IMR-90 (cell line): ENCODE measurements around the gene SFSWAP. TPM values are rescaled to one million over a fixed set of nuclear protein-coding genes. Genes with fewer than 3 reads are reported as not detected.

ENCODE experiments used
- ATAC-seq: fragments of 200-7000 bp; cut with Tn5 transposase; 2 replicates; pipeline ENCODE4 v1.9.1; 2020; ENCODE audit warnings: low read depth, mild to moderate bottlenecking, moderate library complexity
- BruUV-seq: library from RNA; stranded (reverse); fragments of 400-500 nt; replicated peaks from 2 replicates; lab custom pipeline; 2021; lab: Mats Ljungman, UMichigan
- CTCF ChIA-PET: fragments of 300-600 bp; formaldehyde crosslinking; extraction: SDS; loops from one replicate; lab custom pipeline; 2021; ENCODE audit warnings: antibody characterized with exemption; lab: Yijun Ruan, JAX
- POLR2A ChIA-PET: fragments of 300-600 bp; sonication (Branson Sonifier 250); formaldehyde crosslinking; loops from one replicate; lab custom pipeline; 2022; ENCODE audit warnings: antibody characterized with exemption; ENCODE audit not compliant: unreplicated experiment; lab: Charles Lee
- DNase-seq: peaks from one replicate; pipeline ENCODE4 v3.0.0; 2013
- H2AFZ ChIP-seq: replicated peaks from 2 replicates; pipeline ENCODE3; 2013; ENCODE audit warnings: low read length, mild to moderate bottlenecking; ENCODE audit not compliant: poor library complexity
- H2AK5ac ChIP-seq: 2 replicates; pipeline ENCODE4 v1.6.1; 2013; ENCODE audit warnings: low read depth, low read length, inconsistent platforms
- H2AK9ac ChIP-seq: replicated peaks from 2 replicates; pipeline ENCODE3; 2013; ENCODE audit warnings: mild to moderate bottlenecking, low read depth, low read length, moderate library complexity; ENCODE audit not compliant: poor library complexity
- H2BK120ac ChIP-seq: 2 replicates; pipeline ENCODE4 v1.6.1; 2013; ENCODE audit warnings: low read depth, low read length, inconsistent platforms
- H2BK15ac ChIP-seq: 3 replicates; pipeline ENCODE4 v1.6.1; 2013; ENCODE audit warnings: low read depth, low read length, inconsistent platforms
- H2BK20ac ChIP-seq: 2 replicates; pipeline ENCODE4 v1.6.1; 2013; ENCODE audit warnings: low read depth, mild to moderate bottlenecking, inconsistent platforms, low read length, moderate library complexity
- H2BK5ac ChIP-seq: 2 replicates; pipeline ENCODE4 v1.6.1; 2013; ENCODE audit warnings: mild to moderate bottlenecking, low read depth, low read length, inconsistent platforms; ENCODE audit not compliant: poor library complexity, severe bottlenecking
- H3K14ac ChIP-seq: replicated peaks from 2 replicates; pipeline ENCODE4 v1.6.1; 2013; ENCODE audit warnings: low read depth, low read length, inconsistent platforms
- H3K18ac ChIP-seq: 2 replicates; pipeline ENCODE4 v1.6.1; 2013; ENCODE audit warnings: low read depth, low read length, control low read depth
- H3K23ac ChIP-seq: 2 replicates; pipeline ENCODE4 v1.6.1; 2013; ENCODE audit warnings: low read depth, low read length, inconsistent platforms
- H3K27ac ChIP-seq: 2 replicates; pipeline ENCODE4 v1.5.1; 2013; ENCODE audit warnings: mild to moderate bottlenecking, control low read depth, low read length; ENCODE audit not compliant: insufficient read depth
- H3K27me3 ChIP-seq: 2 replicates; pipeline ENCODE4 v1.6.1; 2013; ENCODE audit warnings: low read length; ENCODE audit not compliant: control insufficient read depth, insufficient read depth
- H3K36me3 ChIP-seq: 2 replicates; pipeline ENCODE4 v1.6.1; 2013; ENCODE audit warnings: low read length, mixed read lengths; ENCODE audit not compliant: control insufficient read depth, insufficient read depth
- H3K4ac ChIP-seq: 2 replicates; pipeline ENCODE4 v1.6.1; 2013; ENCODE audit warnings: low read depth, low read length, inconsistent platforms
- H3K4me1 ChIP-seq: 2 replicates; pipeline ENCODE4 v1.6.1; 2013; ENCODE audit warnings: low read length, mixed read lengths; ENCODE audit not compliant: control insufficient read depth, insufficient read depth
- H3K4me2 ChIP-seq: 2 replicates; pipeline ENCODE4 v1.6.1; 2013; ENCODE audit warnings: low read depth, mild to moderate bottlenecking, control low read depth, low read length, moderate library complexity
- H3K4me3 ChIP-seq: 2 replicates; pipeline ENCODE4 v1.5.1; 2013; ENCODE audit warnings: low read depth, mild to moderate bottlenecking, control low read depth, low read length, moderate library complexity; ENCODE audit not compliant: insufficient read depth
- H3K56ac ChIP-seq: 2 replicates; pipeline ENCODE4 v1.6.1; 2013; ENCODE audit warnings: low read length, inconsistent platforms; ENCODE audit not compliant: insufficient read depth; ENCODE audit errors: extremely low read depth
- H3K79me1 ChIP-seq, 2 experiments: 2 replicates each; pipeline ENCODE4 v1.6.1; 2013; ENCODE audit warnings: low read length in 2 of 2, inconsistent platforms in 1 of 2, low read depth in 1 of 2
- H3K9ac ChIP-seq: 2 replicates; pipeline ENCODE4 v1.6.1; 2013; ENCODE audit warnings: low read depth, low read length, control low read depth
- H3K9me1 ChIP-seq: 2 replicates; pipeline ENCODE4 v1.6.1; 2013; ENCODE audit warnings: low read length, inconsistent platforms; ENCODE audit not compliant: insufficient read depth
- H3K9me3 ChIP-seq: 2 replicates; pipeline ENCODE4 v1.6.1; 2013; ENCODE audit warnings: low read length; ENCODE audit not compliant: control insufficient read depth, insufficient read depth
- H4K20me1 ChIP-seq: 2 replicates; pipeline ENCODE4 v1.6.1; 2013; ENCODE audit warnings: low read length, inconsistent platforms; ENCODE audit not compliant: insufficient read depth
- H4K5ac ChIP-seq: 2 replicates; pipeline ENCODE4 v1.6.1; 2013; ENCODE audit warnings: mild to moderate bottlenecking, low read depth, low read length, control low read depth
- H4K8ac ChIP-seq, 2 experiments: 2 replicates each; pipeline ENCODE4 v1.6.1; 2013; ENCODE audit warnings: low read depth in 2 of 2, low read length in 2 of 2, control low read depth in 1 of 2, inconsistent platforms in 1 of 2
- H4K91ac ChIP-seq: 2 replicates; pipeline ENCODE4 v1.6.1; 2013; ENCODE audit warnings: low read depth, low read length, inconsistent platforms; ENCODE audit not compliant: insufficient read depth
- BHLHE40 ChIP-seq: fragments of 150-350 bp; IDR thresholded peaks from 2 replicates; pipeline ENCODE4 v1.6.1; 2016; ENCODE audit warnings: mild to moderate bottlenecking, low read depth, low read length
- CEBPB ChIP-seq: IDR thresholded peaks from 2 replicates; pipeline ENCODE4 v1.6.1; 2012; ENCODE audit warnings: low read depth, low read length, improper control_type of control experiment
- CHD1 ChIP-seq: IDR thresholded peaks from 2 replicates; pipeline ENCODE4 v1.6.1; 2012; ENCODE audit warnings: low read depth, low read length, improper control_type of control experiment
- CTCF ChIP-seq: conservative IDR thresholded peaks from 2 replicates; pipeline ENCODE4 v1.5.1; 2012; ENCODE audit warnings: mild to moderate bottlenecking, low read depth, low read length, improper control_type of control experiment
- ELK1 ChIP-seq: fragments of 150-350 bp; IDR thresholded peaks from 2 replicates; pipeline ENCODE4 v1.6.1; 2016; ENCODE audit warnings: low read depth, mild to moderate bottlenecking, low read length, moderate library complexity, borderline replicate concordance
- FOS ChIP-seq: fragments of 150-350 bp; IDR thresholded peaks from 2 replicates; pipeline ENCODE4 v1.6.1; 2016; ENCODE audit warnings: low read depth, low read length
- MAFK ChIP-seq: IDR thresholded peaks from 2 replicates; pipeline ENCODE4 v1.6.1; 2012; ENCODE audit warnings: low read depth, low read length, improper control_type of control experiment
- MAZ ChIP-seq: IDR thresholded peaks from 2 replicates; pipeline ENCODE4 v1.6.1; 2012; ENCODE audit warnings: low read depth, mild to moderate bottlenecking, low read length, improper control_type of control experiment, moderate library complexity, borderline replicate concordance
- MXI1 ChIP-seq: IDR thresholded peaks from 2 replicates; pipeline ENCODE4 v1.6.1; 2012; ENCODE audit warnings: low read depth, mild to moderate bottlenecking, low read length, moderate library complexity, borderline replicate concordance
- NFE2L2 ChIP-seq: fragments of 150-350 bp; IDR thresholded peaks from 2 replicates; pipeline ENCODE4 v1.6.1; 2016; ENCODE audit warnings: low read depth, mild to moderate bottlenecking, low read length
- POLR2A ChIP-seq: IDR thresholded peaks from 2 replicates; pipeline ENCODE4 v1.6.1; 2012; ENCODE audit warnings: mild to moderate bottlenecking, low read depth, low read length
- RAD21 ChIP-seq: IDR thresholded peaks from 2 replicates; pipeline ENCODE4 v1.6.1; 2012; ENCODE audit warnings: low read length, improper control_type of control experiment
- RCOR1 ChIP-seq: IDR thresholded peaks from 2 replicates; pipeline ENCODE4 v1.6.1; 2012; ENCODE audit warnings: mild to moderate bottlenecking, low read length, improper control_type of control experiment; ENCODE audit not compliant: insufficient replicate concordance
- RFX5 ChIP-seq: IDR thresholded peaks from 2 replicates; pipeline ENCODE4 v1.8.0; 2012; ENCODE audit warnings: low read depth, mild to moderate bottlenecking, low read length, moderate library complexity
- SMC3 ChIP-seq: fragments of 150-350 bp; IDR thresholded peaks from 2 replicates; pipeline ENCODE4 v1.6.1; 2016; ENCODE audit warnings: low read depth, mild to moderate bottlenecking, antibody characterized with exemption, low read length, moderate library complexity
- WGBS, 2 experiments: methylation state at CpG; one replicate each; pipeline versions ENCODE4 v1.1.5 to v1.1.7; 2013; ENCODE audit warnings: missing lambda C conversion rate in 2 of 2; ENCODE audit not compliant: insufficient read length in 1 of 2; ENCODE audit errors: extremely low coverage in 2 of 2; 5-methylcytosine and 5-hydroxymethylcytosine counted together
- dilution Hi-C: fragments of 300-500 bp; cut with HindIII; formaldehyde crosslinking; loops from one replicate; pipeline ENCODE4 v1.14.3; 2018; ENCODE audit warnings: low sequenced_read_pairs; ENCODE audit not compliant: unreplicated experiment
- in situ Hi-C: fragments of 300-500 bp; cut with MboI; formaldehyde crosslinking; loops from 3 replicates; pipeline ENCODE4 v1.14.3; 2019; ENCODE audit warnings: low sequenced_read_pairs, inconsistent platforms, mixed read lengths
- intact Hi-C: fragments of 100-400 bp; cut with micrococcal nuclease; formaldehyde crosslinking; loops from 2 replicates; pipeline ENCODE4 v1.10.0; 2022
- polyA plus RNA-seq, 3 experiments: library from polyadenylated mRNA; depleted of rRNA; stranded (reverse); fragments of >200 nt; gene quantifications; 2 replicates each; pipeline ENCODE4 v1.2.3, GENCODE V29; 2012; ENCODE audit warnings: low replicate concordance in 1 of 3
- total RNA-seq: library from RNA; depleted of rRNA; stranded (reverse); fragments of >200 nt; gene quantifications from 2 replicates; pipeline ENCODE4 v1.2.3, GENCODE V29; 2012
- TF ChIP-seq, protein P1 (sequence below): fragments of 150-350 bp; IDR thresholded peaks from 2 replicates; pipeline ENCODE4 v1.6.1; 2017; ENCODE audit warnings: mild to moderate bottlenecking, antibody characterized with exemption, low read length, low read depth

The SFSWAP gene
- total and polyA plus RNA-seq, 2 of the 4 experiments (the other 2 are of a cell fraction): 19.7 to 22.4 TPM

DNA sequence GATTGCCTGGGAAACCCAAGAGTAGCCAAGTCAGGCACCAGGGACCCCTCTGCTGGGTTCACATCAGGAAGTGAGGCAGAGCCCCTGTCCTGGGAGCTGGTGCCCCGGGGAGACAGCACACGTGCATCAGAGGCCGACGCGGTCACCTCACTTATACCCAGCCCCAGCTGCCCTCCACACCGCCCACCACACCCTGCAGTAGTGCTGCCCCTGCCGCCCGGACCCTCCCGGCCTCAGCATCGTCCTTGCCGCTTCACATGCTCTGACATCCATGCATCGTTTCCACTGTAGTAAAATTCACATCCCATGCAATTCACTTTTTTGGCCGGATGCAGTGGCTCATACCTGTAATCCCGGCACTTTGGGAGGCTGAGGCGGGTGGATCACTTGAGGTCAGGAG is 131.3 kb downstream of the SFSWAP start:
- in situ Hi-C loops: loop anchor here (25.0 kb wide), 1 partner anchor 730 kb away; no protein-coding TSS in a partner anchor
- no peak for TF ChIP-seq MXI1
- no peak for TF ChIP-seq FOS
- TF ChIP-seq BHLHE40: no peak
- no peak for TF ChIP-seq POLR2A
- no peak for TF ChIP-seq CTCF
- TF ChIP-seq RAD21: no peak
- TF ChIP-seq CHD1: no peak
- no peak for TF ChIP-seq RFX5
- TF ChIP-seq, protein P1, sequence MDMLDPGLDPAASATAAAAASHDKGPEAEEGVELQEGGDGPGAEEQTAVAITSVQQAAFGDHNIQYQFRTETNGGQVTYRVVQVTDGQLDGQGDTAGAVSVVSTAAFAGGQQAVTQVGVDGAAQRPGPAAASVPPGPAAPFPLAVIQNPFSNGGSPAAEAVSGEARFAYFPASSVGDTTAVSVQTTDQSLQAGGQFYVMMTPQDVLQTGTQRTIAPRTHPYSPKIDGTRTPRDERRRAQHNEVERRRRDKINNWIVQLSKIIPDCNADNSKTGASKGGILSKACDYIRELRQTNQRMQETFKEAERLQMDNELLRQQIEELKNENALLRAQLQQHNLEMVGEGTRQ: no peak
- TF ChIP-seq NFE2L2: no peak
- TF ChIP-seq CEBPB: no peak
- TF ChIP-seq ELK1: no peak
- no peak for TF ChIP-seq MAFK
- TF ChIP-seq SMC3: no peak
- no peak for TF ChIP-seq MAZ
- no peak for TF ChIP-seq RCOR1
- Histone ChIP-seq H3K79me1 (no peaks in the 10 kb centered on the region), H3K4me1 (no peaks in the 10 kb centered on the region), H3K9me3 (no peaks in the 10 kb centered on the region), H3K4me2 (no peak overlapping the region), H3K4ac (no peak overlapping the region), H2BK20ac (no peak overlapping the region), H2AK9ac (no peak overlapping the region), H3K36me3 (peaks cover 7% of the 10 kb centered on the region; the same call in 1 of the 2 replicates), H3K14ac (no peak overlapping the region), H4K20me1 (no peaks in the 10 kb centered on the region), H3K4me3 (no peak overlapping the region), H4K91ac (no peak overlapping the region), H3K27me3 (no peaks in the 10 kb centered on the region), H2AFZ (no peak overlapping the region), H3K27ac (no peak overlapping the region), H2AK5ac (no peak overlapping the region), H3K9ac (no peak overlapping the region), H3K18ac (no peak overlapping the region), H3K23ac (no peak overlapping the region), H3K56ac (no peak overlapping the region), H3K9me1 (no peaks in the 10 kb centered on the region), H2BK5ac (no peak overlapping the region), H4K8ac (no peak overlapping the region), H2BK120ac (no peak overlapping the region), H2BK15ac (no peak overlapping the region), H4K5ac (no peak overlapping the region)
- ChIA-PET CTCF (no interaction called here), POLR2A (no interaction called here)
- BruUV-seq: no TSS peak
- DNase-seq (no peak), ATAC-seq (no peak)
- dilution Hi-C loops: no loop called here
- WGBS, 2 experiments: 86% methylated on average over 9 of the region's 15 CpGs; no CpG with 5 or more reads in 1 of the 2 experiments
- intact Hi-C loops: no loop called here
